ENCODE measurements around the gene ADGRF5.

Gene ADGRF5

DNA sequence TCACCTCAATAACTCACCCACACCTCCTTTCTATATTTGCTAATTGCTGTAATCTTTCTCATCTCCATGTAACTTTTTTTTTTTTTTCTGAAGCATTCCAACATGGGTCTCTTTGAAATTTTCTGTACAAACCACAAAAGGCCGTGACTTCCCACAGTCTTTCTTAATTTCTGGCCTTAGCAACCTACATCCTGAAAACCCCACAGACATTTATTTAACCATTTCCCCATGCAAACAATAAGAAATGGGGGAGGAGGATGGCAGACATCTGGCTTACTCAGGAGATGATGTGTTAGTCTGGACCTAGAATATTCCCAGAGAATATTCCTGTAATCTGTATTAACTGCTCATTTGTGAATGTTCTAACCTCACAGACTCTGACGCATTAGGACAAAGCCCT lies 70.9 kb downstream of the ADGRF5 start:
- H3F3A ChIP-seq (ENCODE audit: insufficient read depth, low read length), result no peaks in the 10 kb centered on the region
- no peaks in the 10 kb centered on the region for H4K20me1 ChIP-seq (ENCODE audit: insufficient read depth, low read length)
- H3K4me2 ChIP-seq (ENCODE audit: low read length), result no peak overlapping the region
- no peaks in the 10 kb centered on the region for H3K9me3 ChIP-seq (ENCODE audit: low read length)
- H3K27ac ChIP-seq (ENCODE audit: low read depth, low read length, poor library complexity, severe bottlenecking), result no peak overlapping the region
- H3K36me3 ChIP-seq (ENCODE audit: insufficient read depth, low read length), result no peaks in the 10 kb centered on the region
- H3K4me3 ChIP-seq (ENCODE audit: low read depth, low read length, poor library complexity, severe bottlenecking), result no peak overlapping the region
- TF ChIP-seq CTCF (IDR thresholded peaks at IDR 0.05; ENCODE audit: low read length) (no peak), EZH2 (IDR thresholded peaks at IDR 0.05; ENCODE audit: borderline replicate concordance, low read length) (no peak)
- H3K79me2 ChIP-seq (ENCODE audit: insufficient read depth, low read length), result no peaks in the 10 kb centered on the region
- H3K9me2 ChIP-seq (ENCODE audit: low read depth, low read length), result no peaks in the 10 kb centered on the region
- H3K9ac ChIP-seq (ENCODE audit: low read length), result no peak overlapping the region
- H3K27me3 ChIP-seq (ENCODE audit: insufficient read depth, low read length), result no peaks in the 10 kb centered on the region
- no peak overlapping the region for H2AFZ ChIP-seq (ENCODE audit: low read length)
- H3K4me1 ChIP-seq (ENCODE audit: insufficient read depth, low read length, severe bottlenecking), result peaks cover 3% of the 10 kb centered on the region

- no peaks in the 10 kb centered on the region for H3K36me3 ChIP-seq (ENCODE audit: insufficient read depth, low read length)
- H3K9ac ChIP-seq (ENCODE audit: low read length), result no peak overlapping the region
- no peaks in the 10 kb centered on the region for H3F3A ChIP-seq (ENCODE audit: insufficient read depth, low read length)
- TF ChIP-seq EZH2 (IDR thresholded peaks at IDR 0.05; ENCODE audit: borderline replicate concordance, low read length) (no peak), CTCF (IDR thresholded peaks at IDR 0.05; ENCODE audit: low read length) (no peak)
- no peak overlapping the region for H3K27ac ChIP-seq (ENCODE audit: low read depth, low read length, poor library complexity, severe bottlenecking)
- H3K79me2 ChIP-seq (ENCODE audit: insufficient read depth, low read length), result no peaks in the 10 kb centered on the region
- H3K4me1 ChIP-seq (ENCODE audit: insufficient read depth, low read length, severe bottlenecking), result peaks cover 3% of the 10 kb centered on the region
- H3K4me2 ChIP-seq (ENCODE audit: low read length), result no peak overlapping the region
- no peaks in the 10 kb centered on the region for H3K27me3 ChIP-seq (ENCODE audit: insufficient read depth, low read length)
- H3K9me2 ChIP-seq (ENCODE audit: low read depth, low read length), result no peaks in the 10 kb centered on the region
- H3K9me3 ChIP-seq (ENCODE audit: low read length), result no peaks in the 10 kb centered on the region
- no peak overlapping the region for H3K4me3 ChIP-seq (ENCODE audit: low read depth, low read length, poor library complexity, severe bottlenecking)
- H4K20me1 ChIP-seq (ENCODE audit: insufficient read depth, low read length), result no peaks in the 10 kb centered on the region
- H2AFZ ChIP-seq (ENCODE audit: low read length), result no peak overlapping the region
Measured at GRCh38 chr6:46849361-46849690, 72.4 kb downstream of the ADGRF5 start.

- Histone ChIP-seq H3F3A (ENCODE audit: insufficient read depth, low read length) (no peaks in the 10 kb centered on the region), H4K20me1 (ENCODE audit: insufficient read depth, low read length) (no peaks in the 10 kb centered on the region), H3K4me1 (ENCODE audit: insufficient read depth, low read length, severe bottlenecking) (peaks cover 3% of the 10 kb centered on the region), H3K9me3 (ENCODE audit: low read length) (no peaks in the 10 kb centered on the region), H2AFZ (ENCODE audit: low read length) (no peak overlapping the region), H3K4me3 (ENCODE audit: low read depth, low read length, poor library complexity, severe bottlenecking) (no peak overlapping the region), H3K27me3 (ENCODE audit: insufficient read depth, low read length) (no peaks in the 10 kb centered on the region), H3K4me2 (ENCODE audit: low read length) (peak overlapping the region; percentile 49; the same call in 1 of the 2 replicates), H3K9ac (ENCODE audit: low read length) (no peak overlapping the region), H3K9me2 (ENCODE audit: low read depth, low read length) (no peaks in the 10 kb centered on the region), H3K27ac (ENCODE audit: low read depth, low read length, poor library complexity, severe bottlenecking) (no peak overlapping the region), H3K36me3 (ENCODE audit: insufficient read depth, low read length) (no peaks in the 10 kb centered on the region), H3K79me2 (ENCODE audit: insufficient read depth, low read length) (no peaks in the 10 kb centered on the region)
- TF ChIP-seq CTCF (IDR thresholded peaks at IDR 0.05; ENCODE audit: low read length) (peak; percentile 95), EZH2 (IDR thresholded peaks at IDR 0.05; ENCODE audit: borderline replicate concordance, low read length) (no peak)
Measured at GRCh38 chr6:46848684-46849360, 72.9 kb downstream of the ADGRF5 start.
